ENCODE measurements around the gene GPR155.
A peak's percentile ranks its signal among the peaks of the same experiment; 100 is the strongest.
"Not testable (repeated sequence)": the region's sequence is repeated elsewhere in the genome, so short reads cannot be mapped to it uniquely, and the experiment has no call there.

Gene GPR155

DNA sequence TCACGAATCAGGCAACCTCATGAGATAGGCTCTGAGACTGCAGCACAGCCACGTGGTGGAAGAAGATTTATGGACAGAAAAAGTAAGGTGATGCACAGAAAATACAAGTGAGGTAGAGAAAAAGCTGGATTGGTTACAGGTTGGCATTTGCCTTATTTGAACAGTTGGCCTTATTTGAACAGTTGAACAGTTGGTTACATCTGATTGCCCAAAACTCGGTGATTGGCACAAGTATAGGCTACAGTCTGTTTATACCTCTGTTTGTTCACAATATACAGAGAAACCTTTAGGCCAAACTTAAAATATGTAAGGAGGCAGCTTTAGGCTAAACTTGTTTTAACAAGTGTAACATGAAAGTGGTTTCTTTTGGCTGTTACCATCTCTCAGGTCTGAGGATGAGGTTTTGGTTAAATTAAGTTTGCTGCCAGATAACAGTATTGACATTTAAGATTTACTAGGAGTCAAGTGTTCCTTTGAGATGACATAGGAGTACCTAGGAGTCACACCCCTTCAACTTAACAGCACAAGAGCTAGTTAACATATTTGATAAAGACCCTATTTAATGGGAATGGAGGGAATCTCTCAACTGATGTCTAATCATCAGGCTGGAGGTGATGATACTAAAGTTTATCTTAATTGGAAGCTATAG lies 16.5 kb upstream of the GPR155 start:
- TF ChIP-seq ZNF274 (IDR thresholded peaks at IDR 0.05; ENCODE audit: low read depth, low read length) = no peak
- no peak overlapping the region for H3K4me3 ChIP-seq (ENCODE audit: low read length)

DNA sequence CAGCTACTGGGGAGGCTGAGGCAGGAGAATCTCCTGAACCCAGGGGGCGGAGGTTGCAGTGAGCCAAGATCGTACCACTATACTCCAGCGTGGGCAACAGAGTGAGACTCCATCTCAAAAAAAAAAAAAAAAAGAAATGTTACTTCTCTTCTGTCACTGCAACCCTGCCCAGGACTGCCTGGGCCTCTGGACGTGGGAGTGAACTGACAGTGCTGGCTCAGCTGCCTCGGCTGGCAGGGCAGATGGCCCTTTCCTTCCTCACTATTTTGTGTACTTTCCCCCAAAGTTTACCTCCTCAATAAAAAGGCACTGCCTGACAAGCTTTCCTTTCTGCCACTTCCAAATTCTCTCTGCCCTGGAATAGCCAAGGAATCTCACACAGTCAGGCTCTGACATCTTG lies 12.5 kb upstream of the GPR155 start:
- TF ChIP-seq ZNF274 (IDR thresholded peaks at IDR 0.05; ENCODE audit: low read depth, low read length) = no peak

DNA sequence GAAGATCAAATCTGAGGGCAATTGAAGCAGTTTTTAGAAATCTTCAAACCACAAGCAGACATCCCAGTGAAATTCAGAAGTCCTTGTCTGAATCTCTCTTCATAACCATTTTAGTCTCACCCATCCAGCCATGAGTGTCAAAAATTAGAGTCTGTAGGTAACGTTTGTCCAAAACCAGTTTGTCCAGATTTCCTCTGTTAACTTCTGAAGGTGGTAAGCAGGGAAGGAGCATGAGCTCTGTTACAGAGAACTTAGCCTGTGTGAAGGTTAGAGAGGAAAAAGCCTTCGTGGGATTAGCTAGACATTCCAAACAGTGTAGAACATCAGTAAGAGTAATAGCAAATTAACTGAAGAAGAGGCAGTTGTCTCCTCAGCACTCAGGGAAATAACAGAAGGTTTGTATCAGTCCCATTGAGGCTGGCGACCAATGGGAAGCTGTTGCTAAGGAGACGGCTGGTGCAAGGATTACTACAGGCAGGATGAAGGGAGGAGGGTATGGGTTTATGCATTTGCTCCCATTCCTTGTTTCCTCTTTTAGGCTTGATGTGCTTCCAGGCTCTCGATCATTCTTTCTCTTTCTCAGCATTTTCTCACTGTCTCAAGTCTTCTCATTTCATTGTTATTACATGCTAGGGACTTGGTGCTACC lies 8.7 kb upstream of the GPR155 start:
- no peak for TF ChIP-seq ZNF274 (IDR thresholded peaks at IDR 0.05; ENCODE audit: low read depth, low read length)
- H3K4me3 ChIP-seq (ENCODE audit: low read length) = no peak overlapping the region

More for the DNA sequence above, 12.5 kb upstream of the GPR155 start:
- no peak overlapping the region for H3K4me3 ChIP-seq (ENCODE audit: low read length)

- no peak for TF ChIP-seq ZNF274 (IDR thresholded peaks at IDR 0.05; ENCODE audit: low read depth, low read length)
- peak overlapping the region; percentile 30; the same call in 1 of the 2 replicates for H3K4me3 ChIP-seq (ENCODE audit: low read length)
These were observed 6.9 kb upstream of the GPR155 start for GRCh38 chr2:174493549-174494331.

DNA sequence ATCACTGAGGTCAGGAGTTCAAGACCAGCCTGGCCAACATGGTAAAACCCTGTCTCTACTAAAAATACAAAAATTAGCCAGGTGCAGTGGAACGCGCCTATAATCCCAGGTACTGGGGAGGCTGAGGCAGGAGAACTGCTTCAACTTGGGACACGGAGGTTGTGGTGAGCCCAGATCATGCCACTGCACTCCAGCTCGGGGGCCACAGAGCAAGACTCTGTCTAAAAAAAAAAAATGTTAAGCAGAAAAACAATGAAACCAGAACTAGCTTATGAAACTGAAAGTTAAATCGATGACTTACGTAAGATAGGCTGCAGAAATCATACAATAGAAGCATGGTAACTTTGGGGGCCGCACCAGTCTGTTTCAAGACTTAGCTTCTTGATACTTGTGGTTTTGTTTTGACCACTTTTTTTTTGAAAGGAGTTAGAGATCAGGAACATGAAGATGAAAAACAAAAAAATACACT lies 6.2 kb upstream of the GPR155 start:
- no peak for TF ChIP-seq ZNF274 (IDR thresholded peaks at IDR 0.05; ENCODE audit: low read depth, low read length)
- H3K4me3 ChIP-seq (ENCODE audit: low read length) = peak overlapping the region; percentile 49; the same call in 1 of the 2 replicates

- no peak for TF ChIP-seq ZNF274 (IDR thresholded peaks at IDR 0.05; ENCODE audit: low read depth, low read length)
- H3K4me3 ChIP-seq (ENCODE audit: low read length) = no peak overlapping the region
These were observed 5.1 kb upstream of the GPR155 start for GRCh38 chr2:174491947-174492346.

GRCh38 chr2:174490051-174490450 lies 3.2 kb upstream of the GPR155 start:
- no peak overlapping the region for H3K4me3 ChIP-seq (ENCODE audit: low read length)
- no peak for TF ChIP-seq ZNF274 (IDR thresholded peaks at IDR 0.05; ENCODE audit: low read depth, low read length)

- H3K4me3 ChIP-seq (ENCODE audit: low read length) = peak overlapping the region; percentile 52; the same call in 1 of the 2 replicates
These were observed 2.7 kb upstream of the GPR155 start for GRCh38 chr2:174489520-174489919.

DNA sequence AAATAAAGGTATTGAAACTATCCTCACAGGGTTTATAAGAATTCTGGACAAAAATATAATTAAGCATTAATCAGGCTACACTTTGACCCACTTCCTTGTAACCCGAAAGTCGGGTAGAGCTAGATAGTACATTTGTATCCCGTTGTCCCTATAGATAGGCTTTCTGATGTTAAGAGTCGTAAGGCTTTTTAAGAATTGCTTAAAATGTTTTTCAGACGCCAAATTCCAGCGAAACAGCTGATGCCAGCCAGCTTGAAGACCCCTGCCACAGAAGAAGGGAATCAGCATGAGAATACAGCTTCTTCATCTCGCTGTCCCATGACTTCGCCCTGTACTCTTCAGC lies 962 bp upstream of the GPR155 start:
- peak overlapping the region; percentile 88; the same call in 1 of the 2 replicates for H3K4me3 ChIP-seq (ENCODE audit: low read length)
- TF ChIP-seq ZNF274 (IDR thresholded peaks at IDR 0.05; ENCODE audit: low read depth, low read length) = no peak

DNA sequence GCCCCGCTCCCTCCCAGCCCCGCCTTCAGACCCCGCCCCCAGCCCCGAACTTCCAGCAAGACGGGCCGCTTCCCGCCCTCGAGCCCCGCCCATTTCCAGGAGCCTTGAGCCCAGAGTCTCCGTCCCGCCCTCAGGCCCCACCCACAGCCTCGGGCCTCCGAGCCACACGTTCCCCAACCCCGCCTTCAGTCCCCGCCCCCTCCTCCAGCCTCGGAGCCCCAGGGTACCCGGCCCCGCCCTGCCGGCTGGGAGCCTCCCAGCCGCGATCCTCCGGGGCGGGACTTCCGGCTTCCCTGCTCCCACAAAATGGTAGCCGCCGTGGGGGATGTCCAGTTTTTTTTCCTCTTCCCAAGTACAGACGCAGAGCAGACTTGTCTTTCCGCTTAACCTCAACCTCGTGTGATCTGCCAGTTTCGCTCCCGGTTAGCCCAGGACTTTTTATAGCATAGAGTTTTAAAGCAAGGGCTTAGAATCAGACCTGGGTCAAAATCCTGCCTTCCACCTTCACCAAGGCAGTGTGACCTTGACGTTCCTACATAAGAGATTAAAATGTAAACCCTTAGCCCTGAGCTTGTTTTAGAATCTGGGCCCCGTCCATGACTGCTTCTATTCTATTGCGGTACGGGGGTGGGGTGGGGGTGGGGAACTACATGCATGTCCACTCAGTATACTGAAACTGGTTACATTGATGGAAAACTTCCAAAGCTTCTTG lies 435 bp upstream of the GPR155 start:
- no peak for TF ChIP-seq ZNF274 (IDR thresholded peaks at IDR 0.05; ENCODE audit: low read depth, low read length)
- H3K4me3 ChIP-seq (ENCODE audit: low read length) = peak overlapping the region; percentile 88

- TF ChIP-seq ZNF274 (IDR thresholded peaks at IDR 0.05; ENCODE audit: low read depth, low read length) = no peak
- H3K4me3 ChIP-seq (ENCODE audit: low read length) = peak overlapping the region; percentile 81
These were observed 854 bp downstream of the GPR155 start for GRCh38 chr2:174485788-174486562.

GRCh38 chr2:174485045-174485444 lies 1.8 kb downstream of the GPR155 start:
- not testable (repeated sequence) for H3K4me3 ChIP-seq (ENCODE audit: low read length)

DNA sequence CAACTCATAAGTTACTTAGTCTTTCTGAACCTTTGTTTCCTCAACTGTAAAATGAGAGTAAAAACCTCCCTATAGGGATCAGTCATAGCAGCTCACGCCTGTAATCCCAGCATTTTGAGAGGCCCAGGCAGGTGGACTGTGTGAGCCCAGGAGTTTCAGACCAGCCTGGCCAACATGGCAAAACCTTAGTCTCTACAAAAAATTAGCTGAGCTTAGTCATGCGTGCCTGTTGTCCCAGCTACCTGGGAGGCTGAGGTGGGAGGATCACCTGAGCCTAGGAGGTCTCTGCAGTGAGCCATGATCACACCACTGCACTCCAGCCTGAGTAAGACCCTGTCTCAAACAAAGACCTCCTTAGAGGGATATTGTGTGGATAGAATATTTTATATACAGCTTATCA lies 2.3 kb downstream of the GPR155 start:
- TF ChIP-seq ZNF274 (IDR thresholded peaks at IDR 0.05; ENCODE audit: low read depth, low read length) = no peak
- no peak overlapping the region for H3K4me3 ChIP-seq (ENCODE audit: low read length)

GRCh38 chr2:174482854-174483253 lies 4.0 kb downstream of the GPR155 start:
- H3K4me3 ChIP-seq (ENCODE audit: low read length) = no peak overlapping the region
- no peak for TF ChIP-seq ZNF274 (IDR thresholded peaks at IDR 0.05; ENCODE audit: low read depth, low read length)
